ENCODE results near the gene GGT1. TPM values are rescaled to one million over a fixed set of nuclear protein-coding genes. Genes with fewer than 3 reads are reported as not detected.
"Not testable (repeated sequence)": the region's sequence is repeated elsewhere in the genome, so short reads cannot be mapped to it uniquely, and the experiment has no call there.

Gene GGT1
- total RNA-seq, 6 donors from 2014 or later, result 57.4 to 220 (median 117) TPM

DNA sequence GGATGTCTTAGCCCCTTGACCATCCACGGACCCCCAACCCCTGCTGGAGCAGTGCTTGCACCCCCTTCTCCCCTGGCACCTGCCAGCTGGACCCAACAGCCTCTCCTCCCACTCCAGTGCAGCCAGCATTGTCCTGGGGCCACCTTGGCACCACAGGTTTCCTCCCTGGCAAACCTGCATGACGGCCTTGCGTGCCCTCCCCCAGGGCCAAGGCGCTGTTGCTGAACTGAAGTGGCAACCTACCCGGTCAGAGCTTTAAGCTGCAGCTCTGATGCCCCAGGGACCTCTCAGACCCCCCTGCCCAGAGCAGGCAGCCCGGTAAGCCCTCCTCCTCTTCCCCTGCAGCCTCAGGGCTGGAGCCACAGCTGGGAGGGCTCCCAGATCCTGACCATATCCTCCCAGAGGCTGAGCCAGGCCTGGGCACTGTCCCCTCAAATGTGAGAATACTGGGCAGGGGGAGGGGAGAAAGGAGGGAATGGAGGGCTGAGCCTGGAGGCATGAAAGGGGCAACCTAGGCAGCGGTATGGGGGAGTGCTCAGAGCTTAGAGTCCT lies 8.3 kb upstream of the GGT1 start:
- Histone ChIP-seq H3K9me3 (no peaks in the 10 kb centered on the region), H3K4me3 (no peak overlapping the region), H3K4me1 (peaks cover 10 to 31% (median 20%) of the 10 kb centered on the region in 4 donors), H3K27me3 (no peaks in the 10 kb centered on the region), H3K36me3 (no peaks in the 10 kb centered on the region), H3K27ac (peak overlapping the region in 1 of 4 donors; percentile 30)
- DNase-seq, result peak in 1 of 2 donors; percentile 62
- TF ChIP-seq POLR2AphosphoS5 (IDR thresholded peaks at IDR 0.05) (no peak), CTCF (IDR thresholded peaks at IDR 0.05) (no peak), POLR2A (IDR thresholded peaks at IDR 0.05) (no peak), EP300 (IDR thresholded peaks at IDR 0.05) (no peak)
- 79 to 83% methylated on average over 1 to 6 of the region's 7 CpGs for WGBS, 2 donors
- no peak for ATAC-seq (ENCODE audit: low FRiP score in 2 of 2)

- no peak overlapping the region for H3K4me3 ChIP-seq
- H3K9me3 ChIP-seq, result no peaks in the 10 kb centered on the region
- ATAC-seq (ENCODE audit: low FRiP score in 2 of 2), result no peak
- no peak for DNase-seq
- no peaks in the 10 kb centered on the region for H3K27me3 ChIP-seq
- peaks cover 10 to 31% (median 20%) of the 10 kb centered on the region in 4 donors for H3K4me1 ChIP-seq
- no peak overlapping the region for H3K27ac ChIP-seq
- H3K36me3 ChIP-seq, result no peaks in the 10 kb centered on the region
- 91 to 100% methylated on average over 1 to 4 of the region's 6 CpGs for WGBS, 2 donors
- TF ChIP-seq CTCF (IDR thresholded peaks at IDR 0.05), result no peak
- TF ChIP-seq EP300 (IDR thresholded peaks at IDR 0.05), result no peak
These were observed 7.8 kb upstream of the GGT1 start for GRCh38 chr22:24595228-24595627.

DNA sequence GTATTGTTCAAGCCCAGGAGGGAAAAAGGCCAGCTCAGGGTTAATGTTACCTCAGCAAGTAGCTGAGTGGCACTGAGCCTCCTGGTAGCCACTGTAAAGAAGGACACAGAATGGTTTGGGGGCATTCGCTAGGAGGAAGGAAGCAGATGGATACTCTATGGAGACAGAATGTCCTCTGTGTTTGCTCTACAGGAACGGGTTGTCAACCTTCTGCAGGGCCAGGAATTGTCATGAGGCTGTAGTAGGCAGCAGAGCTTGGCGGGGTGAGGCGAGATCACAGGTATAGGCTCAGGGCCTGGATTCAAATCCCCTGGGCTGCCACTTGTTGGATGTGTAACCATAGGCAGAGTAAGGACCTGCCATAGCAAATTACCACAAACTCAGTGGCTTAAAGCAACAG lies 7.1 kb upstream of the GGT1 start:
- no peak overlapping the region for H3K4me3 ChIP-seq
- ATAC-seq (ENCODE audit: low FRiP score in 2 of 2) (no peak), DNase-seq (no peak)
- H3K27ac ChIP-seq, result no peak overlapping the region
- no peaks in the 10 kb centered on the region for H3K9me3 ChIP-seq
- TF ChIP-seq EP300 (IDR thresholded peaks at IDR 0.05), result no peak
- TF ChIP-seq CTCF (IDR thresholded peaks at IDR 0.05), result no peak
- TF ChIP-seq POLR2AphosphoS5 (IDR thresholded peaks at IDR 0.05), result no peak
- TF ChIP-seq POLR2A (IDR thresholded peaks at IDR 0.05), result no peak
- peaks cover 10 to 33% (median 20%) of the 10 kb centered on the region in 4 donors for H3K4me1 ChIP-seq
- H3K36me3 ChIP-seq, result no peaks in the 10 kb centered on the region
- no peaks in the 10 kb centered on the region for H3K27me3 ChIP-seq
- 90 to 93% methylated on average over 4 of the region's 4 CpGs for WGBS, 2 donors

- ATAC-seq (ENCODE audit: low FRiP score in 2 of 2); H3K27me3 ChIP-seq; H3K4me3 ChIP-seq; H3K36me3 ChIP-seq; H3K9me3 ChIP-seq; H3K27ac ChIP-seq; DNase-seq: not testable (repeated sequence)
- peaks cover 18 to 41% (median 29%) of the 10 kb centered on the region in 4 donors for H3K4me1 ChIP-seq
- 85 to 86% methylated on average over 8 to 9 of the region's 9 CpGs for WGBS, 2 donors
These were observed 5.9 kb upstream of the GGT1 start for GRCh38 chr22:24597076-24597475.

GRCh38 chr22:24599514-24599913 lies 3.5 kb upstream of the GGT1 start:
- H3K4me1 ChIP-seq, result peaks cover 9 to 31% (median 24%) of the 10 kb centered on the region in 4 donors
- no peak for TF ChIP-seq EP300 (IDR thresholded peaks at IDR 0.05)
- no peak for TF ChIP-seq POLR2A (IDR thresholded peaks at IDR 0.05)
- no peak for TF ChIP-seq CTCF (IDR thresholded peaks at IDR 0.05)
- no peak for TF ChIP-seq POLR2AphosphoS5 (IDR thresholded peaks at IDR 0.05)
- no peaks in the 10 kb centered on the region for H3K9me3 ChIP-seq
- H3K27me3 ChIP-seq, result no peaks in the 10 kb centered on the region
- no peak overlapping the region for H3K4me3 ChIP-seq
- H3K27ac ChIP-seq, result no peak overlapping the region
- ATAC-seq (ENCODE audit: low FRiP score in 2 of 2), result no peak
- 79 to 85% methylated on average over 7 to 8 of the region's 8 CpGs for WGBS, 2 donors
- H3K36me3 ChIP-seq, result no peaks in the 10 kb centered on the region
- DNase-seq, result no peak

- not testable (repeated sequence) for H3K9me3 ChIP-seq; H3K27ac ChIP-seq; ATAC-seq (ENCODE audit: low FRiP score in 2 of 2); H3K36me3 ChIP-seq; H3K4me3 ChIP-seq; H3K27me3 ChIP-seq; DNase-seq
- peaks cover 9 to 26% (median 20%) of the 10 kb centered on the region in 4 donors for H3K4me1 ChIP-seq
- 72 to 84% methylated on average over 2 to 3 of the region's 3 CpGs for WGBS, 2 donors
These were observed 2.9 kb upstream of the GGT1 start for GRCh38 chr22:24599958-24600715.
